IPS-15b (cell line): ENCODE results near the gene CACHD1.

ENCODE experiments used
- H3K27me3 ChIP-seq: one replicate; pipeline ENCODE4 v1.6.1; 2013; ENCODE audit warnings: low read length; ENCODE audit not compliant: control insufficient read depth, insufficient read depth
- H3K36me3 ChIP-seq: one replicate; pipeline ENCODE4 v1.6.1; 2013; ENCODE audit warnings: low read length; ENCODE audit not compliant: control insufficient read depth, insufficient read depth
- H3K4me1 ChIP-seq: one replicate; pipeline ENCODE4 v1.6.1; 2013; ENCODE audit warnings: mild to moderate bottlenecking, low read length; ENCODE audit not compliant: control insufficient read depth, insufficient read depth
- H3K4me3 ChIP-seq: one replicate; pipeline ENCODE4 v1.5.1; 2013; ENCODE audit warnings: low read depth, low read length
- H3K9ac ChIP-seq: one replicate; pipeline ENCODE4 v1.6.1; 2013; ENCODE audit warnings: low read depth, mild to moderate bottlenecking, low read length
- H3K9me3 ChIP-seq: one replicate; pipeline ENCODE4 v1.6.1; 2013; ENCODE audit warnings: mild to moderate bottlenecking, low read length; ENCODE audit not compliant: control insufficient read depth, insufficient read depth

CACHD1 gene

GRCh38 chr1:64474133-64474532 lies 4.2 kb downstream of the CACHD1 start:
- Histone ChIP-seq H3K9ac (no peak overlapping the region), H3K4me3 (peak overlapping the region; percentile 27), H3K4me1 (peaks cover 35% of the 10 kb centered on the region), H3K36me3 (no peaks in the 10 kb centered on the region), H3K27me3 (peaks cover 4% of the 10 kb centered on the region), H3K9me3 (no peaks in the 10 kb centered on the region)

GRCh38 chr1:64474665-64475439 lies 4.9 kb downstream of the CACHD1 start:
- peak overlapping the region; percentile 27 for H3K4me3 ChIP-seq
- no peak overlapping the region for H3K9ac ChIP-seq
- H3K4me1 ChIP-seq = peaks cover 42% of the 10 kb centered on the region
- H3K36me3 ChIP-seq = no peaks in the 10 kb centered on the region
- no peaks in the 10 kb centered on the region for H3K27me3 ChIP-seq
- H3K9me3 ChIP-seq = no peaks in the 10 kb centered on the region

DNA sequence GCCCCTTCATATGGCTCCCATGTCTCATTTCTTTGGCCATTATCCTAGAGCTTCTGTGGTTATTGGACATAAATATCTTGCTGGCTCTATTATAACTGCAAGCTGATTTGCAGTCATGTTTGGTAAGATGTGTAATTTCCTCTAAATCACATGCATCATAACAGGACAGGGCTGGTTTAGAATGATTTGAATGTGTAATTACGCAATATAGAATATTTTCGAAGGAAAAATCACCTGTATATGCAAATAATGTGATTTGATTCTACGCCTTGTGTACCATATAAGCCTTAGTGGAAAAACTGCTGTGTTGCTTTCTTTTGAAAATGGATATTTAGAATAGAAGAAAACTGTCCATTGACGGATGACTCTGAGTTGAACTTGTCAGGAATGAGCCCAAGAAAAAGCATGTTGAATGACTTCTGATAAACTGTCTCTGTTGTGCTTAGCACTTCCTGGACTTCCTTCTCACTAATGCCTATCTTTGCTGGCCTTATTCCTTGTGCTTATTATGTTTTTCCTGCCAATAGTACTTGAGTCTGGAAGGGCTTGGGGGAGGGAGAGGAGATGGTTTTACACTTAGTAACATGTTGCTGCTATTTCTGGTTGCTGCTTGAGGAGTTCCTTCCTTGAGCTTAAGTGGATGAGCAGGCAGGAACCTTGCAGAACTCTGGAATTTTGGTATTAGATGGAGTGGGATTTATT lies 6.5 kb downstream of the CACHD1 start:
- H3K9me3 ChIP-seq = no peaks in the 10 kb centered on the region
- H3K27me3 ChIP-seq = no peaks in the 10 kb centered on the region
- no peak overlapping the region for H3K4me3 ChIP-seq
- H3K4me1 ChIP-seq = peaks cover 49% of the 10 kb centered on the region
- no peak overlapping the region for H3K9ac ChIP-seq
- no peaks in the 10 kb centered on the region for H3K36me3 ChIP-seq

GRCh38 chr1:64478594-64479470 lies 8.9 kb downstream of the CACHD1 start:
- H3K27me3 ChIP-seq = no peaks in the 10 kb centered on the region
- no peaks in the 10 kb centered on the region for H3K36me3 ChIP-seq
- H3K4me3 ChIP-seq = no peak overlapping the region
- no peak overlapping the region for H3K9ac ChIP-seq
- no peaks in the 10 kb centered on the region for H3K9me3 ChIP-seq
- H3K4me1 ChIP-seq = peaks cover 47% of the 10 kb centered on the region

DNA sequence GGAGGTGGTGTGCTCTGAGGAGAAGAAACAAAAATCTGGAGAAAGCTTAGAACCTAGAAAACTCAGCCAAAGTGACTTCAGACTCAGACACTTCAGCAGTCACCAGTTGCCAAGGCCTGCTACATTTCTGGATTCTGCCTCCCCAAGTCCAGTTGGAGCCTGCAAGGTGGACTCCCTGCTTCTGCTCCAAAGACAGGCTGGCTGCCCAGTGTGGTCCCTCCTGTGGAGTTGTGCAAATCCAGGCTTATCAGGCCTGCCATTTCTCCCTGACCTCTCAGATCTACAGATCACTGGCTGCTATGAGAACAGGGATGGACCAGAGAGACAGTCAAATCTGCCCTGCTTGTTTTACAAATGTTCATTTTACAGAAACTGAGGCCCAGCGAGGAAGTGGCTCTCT lies 9.9 kb downstream of the CACHD1 start:
- H3K36me3 ChIP-seq = no peaks in the 10 kb centered on the region
- no peak overlapping the region for H3K9ac ChIP-seq
- peaks cover 40% of the 10 kb centered on the region for H3K4me1 ChIP-seq
- no peaks in the 10 kb centered on the region for H3K27me3 ChIP-seq
- H3K9me3 ChIP-seq = no peaks in the 10 kb centered on the region
- H3K4me3 ChIP-seq = no peak overlapping the region

- no peak overlapping the region for H3K4me3 ChIP-seq
- no peaks in the 10 kb centered on the region for H3K27me3 ChIP-seq
- H3K9me3 ChIP-seq = no peaks in the 10 kb centered on the region
- peaks cover 34% of the 10 kb centered on the region for H3K4me1 ChIP-seq
- H3K9ac ChIP-seq = no peak overlapping the region
- no peaks in the 10 kb centered on the region for H3K36me3 ChIP-seq
Observed at GRCh38 chr1:64480999-64481772, 11.3 kb downstream of the CACHD1 start.

DNA sequence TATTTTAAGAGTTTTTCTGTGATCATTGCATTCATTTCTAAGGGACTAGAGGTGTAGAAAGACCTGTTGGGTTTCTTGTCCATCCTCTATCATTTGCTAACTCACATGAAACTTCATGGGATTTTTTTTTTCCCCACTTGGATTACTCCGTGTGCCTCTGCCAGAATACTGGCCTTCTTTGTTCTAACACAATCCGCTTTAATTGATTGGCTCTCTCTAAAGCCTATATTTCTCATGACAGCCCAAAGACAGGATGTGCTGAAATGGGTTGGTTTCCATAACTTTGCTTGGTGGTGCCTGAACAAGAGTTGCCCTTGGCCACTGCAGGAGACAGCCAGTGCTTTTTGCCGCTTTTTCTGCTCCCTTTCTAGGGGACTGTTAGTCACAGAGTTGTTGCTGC lies 12.2 kb downstream of the CACHD1 start:
- Histone ChIP-seq H3K9me3 (no peaks in the 10 kb centered on the region), H3K4me1 (peaks cover 31% of the 10 kb centered on the region), H3K9ac (no peak overlapping the region), H3K36me3 (no peaks in the 10 kb centered on the region), H3K27me3 (no peaks in the 10 kb centered on the region), H3K4me3 (no peak overlapping the region)

DNA sequence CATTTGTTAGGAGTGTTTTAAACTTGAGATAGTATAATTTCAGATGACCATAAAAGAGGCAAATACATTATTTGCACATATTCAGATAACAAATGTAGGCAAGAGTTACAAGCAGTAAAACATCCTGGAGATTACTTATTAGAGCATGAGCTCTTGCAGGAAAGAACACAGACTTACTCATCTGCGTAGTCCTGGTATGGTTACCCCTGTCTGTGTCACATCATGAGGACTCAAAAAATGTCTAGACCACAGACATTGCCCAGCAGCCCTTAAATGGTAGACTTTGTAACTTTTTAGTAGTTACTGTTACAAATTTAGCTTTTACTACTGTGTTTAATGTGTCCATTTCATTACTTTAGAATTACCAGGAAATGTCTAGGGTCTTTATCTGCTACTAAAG lies 12.8 kb downstream of the CACHD1 start:
- Histone ChIP-seq H3K27me3 (no peaks in the 10 kb centered on the region), H3K36me3 (no peaks in the 10 kb centered on the region), H3K4me1 (peaks cover 37% of the 10 kb centered on the region), H3K9me3 (no peaks in the 10 kb centered on the region), H3K9ac (no peak overlapping the region), H3K4me3 (no peak overlapping the region)

DNA sequence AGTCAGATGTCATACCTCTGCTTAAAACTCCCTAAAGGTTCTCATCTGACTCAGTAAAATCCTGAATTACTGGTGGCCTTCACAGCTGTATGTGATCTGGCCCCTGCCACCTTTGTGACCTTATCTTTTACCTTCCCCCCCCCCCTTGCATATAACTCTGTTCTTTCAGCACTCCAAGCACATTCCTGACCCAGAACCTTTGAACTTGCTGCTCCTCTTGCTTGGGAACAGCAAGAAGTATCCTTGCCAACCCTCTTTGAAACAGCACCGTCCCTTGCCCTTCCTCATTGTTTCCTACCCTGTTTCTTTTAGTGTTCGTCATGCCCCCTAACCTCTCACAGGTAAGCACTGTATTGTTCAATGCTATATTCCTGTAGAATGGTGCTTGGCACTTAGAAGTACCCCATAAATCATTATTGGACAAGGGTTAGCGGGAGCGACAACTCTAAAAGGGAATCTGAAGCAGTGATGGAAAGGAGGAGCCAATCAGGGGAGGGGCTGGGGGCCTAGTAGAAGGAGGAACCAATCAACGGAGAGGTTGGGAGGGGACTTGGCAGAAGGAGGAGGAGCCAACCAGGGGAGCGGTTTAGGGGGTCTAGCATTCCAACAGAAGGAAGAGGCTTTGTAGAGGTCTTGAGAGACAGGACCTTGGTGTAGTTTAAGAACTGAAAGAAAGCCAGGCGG lies 13.9 kb downstream of the CACHD1 start:
- Histone ChIP-seq H3K9me3 (no peaks in the 10 kb centered on the region), H3K9ac (no peak overlapping the region), H3K36me3 (no peaks in the 10 kb centered on the region), H3K4me1 (peaks cover 46% of the 10 kb centered on the region), H3K27me3 (no peaks in the 10 kb centered on the region), H3K4me3 (peak overlapping the region; percentile 10)

GRCh38 chr1:64484651-64485050 lies 14.7 kb downstream of the CACHD1 start:
- Histone ChIP-seq H3K4me1 (peaks cover 47% of the 10 kb centered on the region), H3K36me3 (no peaks in the 10 kb centered on the region), H3K27me3 (no peaks in the 10 kb centered on the region), H3K9ac (no peak overlapping the region), H3K9me3 (no peaks in the 10 kb centered on the region), H3K4me3 (no peak overlapping the region)

GRCh38 chr1:64486193-64486592 lies 16.3 kb downstream of the CACHD1 start:
- no peaks in the 10 kb centered on the region for H3K27me3 ChIP-seq
- no peak overlapping the region for H3K9ac ChIP-seq
- H3K36me3 ChIP-seq = no peaks in the 10 kb centered on the region
- no peak overlapping the region for H3K4me3 ChIP-seq
- H3K9me3 ChIP-seq = no peaks in the 10 kb centered on the region
- peaks cover 46% of the 10 kb centered on the region for H3K4me1 ChIP-seq
